ENCODE results near the gene ANKRD9.

Gene ANKRD9

GRCh38 chr14:102510616-102511520, 1.3 kb upstream of the ANKRD9 start:
- DNase-seq: no peak

GRCh38 chr14:102508774-102509745, 516 bp downstream of the ANKRD9 start:
- peak; percentile 28 for DNase-seq

- no peak for DNase-seq
Observed at GRCh38 chr14:102508410-102508773, 1.2 kb downstream of the ANKRD9 start.

- no peak for DNase-seq
Observed at GRCh38 chr14:102507857-102508312, 1.7 kb downstream of the ANKRD9 start.

- no peak for DNase-seq
Observed at GRCh38 chr14:102507081-102507856, 2.3 kb downstream of the ANKRD9 start.

- DNase-seq: no peak
Observed at GRCh38 chr14:102506626-102506925, 3.0 kb downstream of the ANKRD9 start.

GRCh38 chr14:102505775-102506625, 3.6 kb downstream of the ANKRD9 start:
- DNase-seq: no peak

GRCh38 chr14:102505000-102505619, 4.5 kb downstream of the ANKRD9 start:
- DNase-seq: no peak

- DNase-seq: no peak
Observed at GRCh38 chr14:102504328-102504999, 5.1 kb downstream of the ANKRD9 start.

- no peak for DNase-seq
Observed at GRCh38 chr14:102503641-102504327, 5.8 kb downstream of the ANKRD9 start.

GRCh38 chr14:102502571-102502970, 7.0 kb downstream of the ANKRD9 start:
- no peak for DNase-seq

- DNase-seq: no peak
Observed at GRCh38 chr14:102501751-102502315, 7.7 kb downstream of the ANKRD9 start.

GRCh38 chr14:102500713-102501112, 8.9 kb downstream of the ANKRD9 start:
- DNase-seq: no peak

GRCh38 chr14:102500158-102500662, 9.4 kb downstream of the ANKRD9 start:
- DNase-seq: no peak

- DNase-seq: no peak
Observed at GRCh38 chr14:102499401-102500157, 10.0 kb downstream of the ANKRD9 start.

- no peak for DNase-seq
Observed at GRCh38 chr14:102498678-102499265, 10.8 kb downstream of the ANKRD9 start.

GRCh38 chr14:102497998-102498677, 11.4 kb downstream of the ANKRD9 start:
- no peak for DNase-seq
